ENCODE measurements around the gene NOL3.

The NOL3 gene

DNA sequence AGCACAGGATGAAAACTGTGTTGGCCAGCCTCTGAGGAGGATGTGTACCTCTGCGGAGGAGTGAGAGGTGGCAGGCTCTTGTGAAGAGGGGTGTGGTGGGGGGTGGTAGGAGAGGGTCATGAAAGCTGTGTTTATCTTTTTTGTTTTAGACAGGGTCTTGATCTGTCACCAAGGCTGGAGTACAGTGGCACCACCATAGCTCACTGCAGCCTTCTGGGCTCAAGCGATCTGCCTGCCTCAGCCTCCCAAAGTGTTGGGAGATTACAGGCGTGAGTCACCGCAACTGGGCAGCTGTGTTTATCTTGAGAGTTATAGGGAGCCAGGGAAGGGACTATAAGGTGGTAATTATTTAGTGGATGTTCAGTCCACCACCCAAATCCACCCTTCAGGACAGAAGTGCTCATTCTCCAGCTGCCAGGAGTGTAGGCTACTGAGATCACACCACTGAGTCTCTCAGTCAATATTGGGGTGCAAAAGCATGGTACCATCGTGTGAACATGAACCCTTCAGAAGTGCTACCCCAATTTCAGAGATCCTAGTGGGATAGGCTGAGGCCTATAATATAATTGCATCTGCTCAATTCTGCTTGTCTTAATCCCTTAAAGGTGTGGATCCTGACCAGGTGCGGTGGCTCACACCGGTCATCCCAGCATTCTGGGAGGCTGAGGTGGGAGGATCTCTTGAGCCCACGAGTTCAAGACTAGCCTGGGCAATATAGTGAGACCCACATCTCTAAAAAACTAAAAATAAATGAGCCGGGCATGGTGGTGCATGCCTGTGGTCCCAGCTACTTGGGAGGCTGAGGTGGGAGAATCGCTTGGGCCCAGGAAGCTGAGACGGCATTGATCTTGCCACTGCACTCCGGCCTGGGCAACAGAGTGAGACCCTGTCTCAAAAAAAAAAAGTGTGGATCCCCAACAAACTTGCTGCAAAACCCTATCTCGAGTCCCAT, 20.4 kb downstream of the NOL3 start:
- DNase-seq: no peak

DNA sequence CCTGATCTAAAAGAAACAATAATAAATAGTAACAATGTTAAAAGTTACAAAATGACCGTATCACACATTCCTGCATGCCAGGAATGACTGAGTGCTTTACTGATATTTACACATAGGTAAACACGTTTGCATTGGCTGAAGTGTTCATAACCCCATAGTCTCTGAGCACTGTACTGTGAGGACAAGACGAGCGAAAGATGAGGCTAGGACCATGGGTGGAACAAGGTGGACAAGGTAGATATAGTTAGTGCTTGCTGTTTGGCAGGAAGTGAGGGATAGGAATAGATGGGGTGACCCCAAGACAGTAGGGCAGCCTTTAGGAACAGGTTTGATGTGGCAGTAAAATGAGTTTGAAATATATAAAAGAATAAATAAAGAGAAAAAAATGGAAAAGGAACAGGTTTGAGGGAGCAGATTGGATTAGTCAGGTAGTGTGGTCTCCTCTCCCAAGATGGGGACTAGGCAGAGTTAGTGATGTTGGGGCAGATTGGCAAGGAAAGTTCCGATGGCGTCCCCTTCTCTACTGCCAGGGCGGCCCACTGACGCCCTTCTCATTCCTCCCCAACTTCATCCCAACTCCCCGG, 21.2 kb downstream of the NOL3 start:
- DNase-seq: no peak

DNA sequence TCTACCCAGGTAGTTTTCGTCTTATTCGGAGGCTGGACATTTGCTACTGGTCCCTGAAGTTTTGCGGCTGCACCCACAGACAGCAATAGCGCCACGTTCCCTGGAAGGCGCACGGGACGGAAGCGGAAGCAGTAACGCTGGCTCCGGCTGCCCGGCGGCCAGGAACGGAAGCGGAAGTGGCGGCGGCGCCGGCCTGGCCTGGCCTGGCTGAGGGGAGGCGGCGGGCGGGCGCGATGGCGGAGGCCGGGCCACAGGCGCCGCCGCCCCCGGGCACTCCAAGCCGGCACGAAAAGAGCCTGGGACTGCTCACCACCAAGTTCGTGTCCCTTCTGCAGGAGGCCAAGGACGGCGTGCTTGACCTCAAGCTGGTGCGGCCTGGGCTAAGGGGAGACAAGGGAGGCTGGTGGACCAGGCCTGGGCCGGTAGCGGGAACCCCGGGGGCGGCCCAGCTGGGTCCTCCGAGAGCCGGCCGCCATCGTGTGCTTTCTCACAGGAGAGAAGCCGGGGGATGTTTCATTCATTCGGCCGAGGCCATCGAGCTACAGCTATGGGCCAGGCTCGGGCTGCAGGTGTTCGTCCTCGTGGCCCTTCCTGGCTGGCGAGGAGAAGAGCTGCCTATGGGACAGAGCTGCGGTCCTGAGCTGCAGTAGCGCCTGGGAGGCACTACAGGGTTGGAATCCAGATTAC, 21.8 kb downstream of the NOL3 start, which contains the start of gene E2F4:
TSS of gene E2F4 (plus strand) at position 161 of the 687 bp plus-strand sequence. CDS start at position 234, 73 bp downstream.
- peak; percentile 88 for DNase-seq

DNA sequence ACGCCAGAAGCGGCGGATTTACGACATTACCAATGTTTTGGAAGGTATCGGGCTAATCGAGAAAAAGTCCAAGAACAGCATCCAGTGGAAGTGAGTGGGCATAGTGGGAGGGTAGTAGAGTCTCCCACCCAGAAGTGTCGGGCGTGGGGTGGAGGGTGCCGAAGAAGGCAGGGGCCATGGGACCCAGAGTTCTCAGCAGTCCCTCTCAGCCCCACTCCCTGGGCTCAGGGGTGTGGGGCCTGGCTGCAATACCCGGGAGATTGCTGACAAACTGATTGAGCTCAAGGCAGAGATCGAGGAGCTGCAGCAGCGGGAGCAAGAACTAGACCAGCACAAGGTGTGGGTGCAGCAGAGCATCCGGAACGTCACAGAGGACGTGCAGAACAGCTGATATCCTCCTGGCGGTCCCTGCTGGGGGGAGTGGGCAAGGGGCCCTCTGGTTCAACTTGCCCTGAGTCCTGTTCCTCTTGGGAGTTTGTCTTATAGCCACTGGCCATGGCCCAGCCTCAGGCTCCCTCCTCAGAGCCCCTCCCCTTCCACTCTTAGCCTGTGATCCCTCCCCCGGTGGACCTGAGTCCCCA, 22.5 kb downstream of the NOL3 start:
- DNase-seq: no peak

DNA sequence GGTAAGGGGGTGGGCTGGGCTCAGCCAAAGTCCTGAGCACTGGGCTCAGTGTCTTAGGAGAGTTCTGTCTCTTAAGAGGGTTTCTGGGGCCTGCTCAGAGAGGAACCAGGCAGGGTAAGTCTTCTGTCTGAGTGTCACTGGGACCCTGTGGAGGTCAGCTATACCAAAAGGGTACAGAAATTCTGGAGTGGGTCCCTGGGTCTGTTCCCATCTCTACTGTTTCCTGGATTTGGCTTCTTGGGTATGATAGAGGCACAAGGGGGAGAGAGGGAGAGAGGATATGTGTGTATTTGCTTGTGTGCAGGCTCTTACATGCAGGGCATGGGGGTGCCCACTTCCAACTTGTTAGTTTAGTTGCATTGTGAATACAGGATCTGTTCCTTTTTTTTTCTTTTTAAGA, 23.2 kb downstream of the NOL3 start:
- DNase-seq: no peak

DNA sequence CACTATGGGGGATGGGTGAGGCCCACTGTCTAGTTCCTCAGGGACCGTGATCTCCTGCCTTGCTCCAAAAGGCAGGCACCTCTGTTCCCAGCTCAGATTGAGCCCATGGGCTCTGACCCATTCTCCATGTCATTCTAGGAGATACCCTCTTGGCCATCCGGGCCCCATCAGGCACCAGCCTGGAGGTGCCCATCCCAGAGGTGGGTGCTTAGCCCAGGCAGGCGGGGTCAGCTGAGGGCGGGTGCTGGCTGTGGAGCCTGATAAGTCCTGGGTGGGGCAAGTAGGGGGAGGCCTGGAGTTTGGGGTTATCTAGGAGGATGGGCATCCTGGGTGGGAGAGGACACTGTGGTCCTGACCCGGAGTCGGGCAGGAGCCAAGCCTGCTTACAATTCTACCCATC, 23.9 kb downstream of the NOL3 start:
- no peak for DNase-seq

DNA sequence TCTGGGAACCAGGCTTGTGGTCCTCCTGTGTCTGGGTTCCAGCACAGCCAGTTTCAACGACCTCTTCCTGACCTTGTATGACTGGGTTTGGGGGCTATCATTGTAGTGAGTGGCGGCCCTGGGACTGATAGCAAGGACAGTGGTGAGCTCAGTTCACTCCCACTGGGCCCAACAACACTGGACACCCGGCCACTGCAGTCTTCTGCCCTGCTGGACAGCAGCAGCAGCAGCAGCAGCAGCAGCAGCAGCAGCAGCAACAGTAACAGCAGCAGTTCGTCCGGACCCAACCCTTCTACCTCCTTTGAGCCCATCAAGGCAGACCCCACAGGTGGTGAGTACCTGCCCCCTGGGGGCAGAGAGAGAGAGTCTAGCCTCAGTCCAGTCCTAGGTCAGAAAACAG, 25.3 kb downstream of the NOL3 start:
- DNase-seq: no peak

DNA sequence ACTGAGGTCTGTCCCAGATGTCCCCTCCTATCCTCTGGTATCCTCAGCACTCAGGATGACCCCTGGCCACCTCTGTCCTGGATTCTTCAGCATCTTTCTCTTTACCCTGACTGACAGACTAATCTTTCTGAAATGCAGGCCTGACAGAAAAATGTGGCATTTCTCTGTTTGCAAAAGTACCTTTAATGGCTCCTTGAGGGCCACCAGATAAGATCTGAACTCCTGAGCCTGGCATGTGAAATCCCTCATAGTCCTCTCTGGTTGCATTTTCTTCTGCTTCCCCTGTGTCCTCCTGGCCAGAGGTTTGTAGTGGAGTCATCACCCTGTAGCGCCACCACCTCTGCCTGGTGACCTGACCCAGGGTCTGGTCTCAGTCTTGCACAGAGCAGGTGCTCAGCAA, 26.5 kb downstream of the NOL3 start:
- no peak for DNase-seq

DNA sequence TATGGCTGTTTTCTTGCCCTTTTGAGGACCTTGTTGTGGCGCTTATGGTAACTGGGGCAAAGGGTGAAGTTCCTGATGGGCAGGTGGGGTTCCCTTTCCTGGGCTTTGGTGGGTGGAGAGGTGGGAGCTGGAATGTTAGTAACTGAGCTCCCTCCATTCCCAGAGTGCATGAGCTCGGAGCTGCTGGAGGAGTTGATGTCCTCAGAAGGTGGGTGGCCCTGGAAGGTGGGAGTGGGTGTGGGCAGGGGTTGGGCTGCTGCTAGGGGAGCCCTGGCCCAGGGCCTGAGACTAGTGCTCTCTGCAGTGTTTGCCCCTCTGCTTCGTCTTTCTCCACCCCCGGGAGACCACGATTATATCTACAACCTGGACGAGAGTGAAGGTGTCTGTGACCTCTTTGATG, 27.4 kb downstream of the NOL3 start:
- no peak for DNase-seq

DNA sequence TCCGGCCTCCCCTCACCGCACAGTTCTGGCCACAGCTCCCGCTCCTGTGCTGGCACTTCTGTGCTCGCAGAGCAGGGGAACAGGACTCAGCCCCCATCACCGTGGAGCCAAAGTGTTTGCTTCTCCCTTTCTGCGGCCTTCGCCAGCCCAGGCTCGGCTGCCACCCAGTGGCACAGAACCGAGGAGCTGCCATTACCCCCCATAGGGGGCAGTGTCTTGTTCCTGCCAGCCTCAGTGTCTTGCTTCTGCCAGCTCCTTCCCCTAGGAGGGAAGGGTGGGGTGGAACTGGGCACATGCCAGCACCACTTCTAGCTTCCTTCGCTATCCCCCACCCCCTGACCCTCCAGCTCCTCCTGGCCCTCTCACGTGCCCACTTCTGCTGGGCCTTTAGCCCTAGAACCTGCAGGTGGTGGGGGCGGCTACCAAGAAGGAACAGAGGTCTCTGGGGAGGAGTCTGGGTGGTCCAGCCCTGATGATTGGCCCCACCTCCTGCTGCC, 27.9 kb downstream of the NOL3 start:
- no peak for DNase-seq

DNA sequence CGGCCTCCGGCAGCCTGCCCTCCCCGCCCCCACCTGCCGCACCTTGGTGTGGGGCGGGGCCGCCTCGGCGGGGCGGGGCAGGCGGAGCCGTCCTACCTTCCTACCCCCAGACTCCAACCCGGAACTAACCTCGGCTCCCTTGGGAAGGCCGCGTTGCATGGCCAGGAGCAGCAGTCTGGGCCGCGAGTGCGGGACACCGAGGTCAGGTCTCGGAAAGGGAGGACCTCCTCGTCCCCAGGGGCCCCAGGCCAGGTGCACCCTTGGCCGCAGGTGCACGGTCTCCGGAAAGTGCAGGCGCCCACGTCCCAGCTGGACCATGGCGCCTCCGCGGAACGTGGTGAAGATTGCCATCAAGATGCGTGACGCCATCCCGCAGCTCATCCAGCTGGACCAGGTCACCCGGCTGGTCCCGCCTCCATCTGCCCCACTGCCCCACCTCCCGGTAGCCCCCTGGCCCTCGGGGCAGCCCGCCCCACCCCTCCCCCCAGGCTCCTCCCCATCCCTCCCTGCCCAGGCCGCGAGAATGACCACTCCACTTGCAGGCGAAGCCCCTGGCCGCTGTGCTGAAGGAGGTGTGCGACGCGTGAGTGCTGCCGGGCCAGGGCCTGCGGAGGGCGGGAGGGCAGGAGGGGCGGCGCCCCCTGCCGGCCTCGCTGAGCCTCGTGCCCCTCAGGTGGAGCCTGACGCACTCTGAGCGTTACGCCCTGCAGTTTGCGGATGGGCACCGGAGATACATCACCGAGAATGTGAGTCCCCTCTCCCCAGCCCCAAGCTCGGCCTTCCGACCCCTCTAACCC, 28.9 kb downstream of the NOL3 start, which contains the start of gene ELMO3:
TSS of gene ELMO3 (plus strand) at position 121 of the 797 bp plus-strand sequence. CDS start at position 317, 196 bp downstream.
- DNase-seq: no peak

DNA sequence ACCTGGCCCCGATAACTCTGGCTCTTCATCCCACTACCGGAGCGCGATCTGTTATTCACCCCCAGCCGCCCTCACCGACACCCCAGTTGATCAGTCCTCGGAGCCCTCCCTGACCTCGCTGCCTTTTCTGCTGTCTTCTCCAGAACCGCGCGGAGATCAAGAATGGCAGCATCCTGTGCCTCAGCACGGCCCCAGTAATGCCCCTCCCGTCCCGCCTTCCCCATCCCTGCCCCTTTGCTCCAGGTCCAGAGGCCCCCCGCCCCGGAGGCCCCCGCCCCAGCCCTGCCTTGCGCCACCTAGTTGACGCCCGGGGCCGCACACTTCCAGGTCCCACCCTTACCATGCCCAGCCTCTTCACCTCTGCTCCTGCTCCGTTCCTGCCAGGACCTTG, 29.5 kb downstream of the NOL3 start:
- DNase-seq: no peak

DNA sequence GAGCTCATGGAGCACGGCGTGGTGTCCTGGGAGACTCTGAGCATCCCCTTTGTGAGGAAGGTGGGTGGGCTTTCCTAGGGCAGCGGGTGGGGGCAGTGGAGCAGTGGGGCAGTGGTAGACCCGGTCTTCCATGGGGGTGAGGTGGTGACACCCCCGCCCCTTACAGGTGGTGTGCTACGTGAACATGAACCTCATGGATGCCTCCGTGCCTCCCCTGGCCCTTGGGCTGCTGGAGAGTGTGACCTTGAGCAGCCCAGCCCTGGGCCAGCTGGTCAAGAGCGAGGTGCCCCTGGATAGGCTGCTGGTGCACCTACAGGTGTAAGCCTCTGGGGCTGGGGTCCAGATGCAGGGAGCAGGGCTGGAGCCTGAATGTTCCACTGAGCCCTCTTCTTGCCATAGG, 30.2 kb downstream of the NOL3 start:
- no peak for DNase-seq

DNA sequence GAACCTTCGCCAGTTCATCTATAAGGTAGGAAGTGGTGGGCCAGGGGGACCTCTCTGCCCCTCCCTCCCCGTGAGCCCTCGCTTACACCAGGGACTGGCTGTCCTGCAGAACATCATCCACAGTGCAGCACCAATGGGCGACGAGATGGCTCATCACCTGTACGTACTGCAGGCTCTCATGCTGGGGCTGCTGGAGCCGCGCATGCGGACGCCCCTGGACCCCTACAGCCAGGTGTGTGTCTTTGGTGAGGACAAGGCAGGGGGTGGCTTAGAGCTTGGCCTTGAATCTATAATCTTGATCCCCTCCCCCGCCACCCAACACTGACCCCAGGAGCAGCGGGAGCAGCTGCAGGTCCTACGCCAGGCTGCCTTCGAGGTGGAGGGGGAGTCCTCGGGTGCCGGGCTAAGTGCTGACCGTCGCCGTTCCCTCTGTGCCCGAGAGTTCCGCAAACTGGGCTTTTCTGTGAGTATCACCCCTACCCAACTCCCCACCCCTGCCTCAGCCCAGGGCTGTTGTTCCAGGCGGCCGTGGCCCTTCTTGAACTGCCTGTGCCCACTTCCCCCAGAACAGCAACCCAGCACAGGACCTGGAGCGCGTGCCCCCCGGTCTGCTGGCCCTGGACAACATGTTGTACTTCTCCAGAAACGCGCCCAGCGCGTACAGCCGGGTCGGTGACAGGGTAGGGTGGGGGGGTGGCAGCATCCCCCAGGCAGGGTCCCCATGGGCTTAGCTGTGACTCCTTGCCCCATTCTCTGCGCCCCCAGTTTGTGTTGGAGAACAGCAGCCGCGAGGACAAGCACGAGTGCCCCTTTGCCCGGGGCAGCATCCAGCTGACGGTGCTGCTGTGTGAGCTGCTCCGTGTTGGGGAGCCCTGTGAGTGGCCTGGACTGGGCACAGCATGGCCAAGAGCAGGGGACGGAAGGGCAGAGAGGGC, 31.3 kb downstream of the NOL3 start:
- DNase-seq: no peak

DNA sequence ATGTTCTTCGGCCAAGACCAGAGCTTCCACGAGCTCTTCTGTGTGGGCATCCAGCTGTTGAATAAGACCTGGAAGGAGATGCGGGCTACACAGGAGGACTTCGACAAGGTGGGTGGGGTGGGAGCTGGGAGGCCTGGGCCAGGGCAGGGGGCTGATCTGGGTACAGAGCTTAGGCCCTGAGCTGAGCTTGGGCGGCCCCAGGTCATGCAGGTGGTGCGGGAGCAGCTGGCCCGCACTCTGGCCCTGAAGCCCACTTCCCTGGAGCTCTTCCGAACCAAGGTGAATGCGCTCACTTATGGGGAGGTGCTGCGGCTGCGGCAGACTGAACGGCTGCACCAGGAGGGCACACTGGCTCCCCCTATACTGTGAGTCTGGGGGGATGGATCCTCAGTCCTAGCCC, 32.1 kb downstream of the NOL3 start:
- DNase-seq: no peak

DNA sequence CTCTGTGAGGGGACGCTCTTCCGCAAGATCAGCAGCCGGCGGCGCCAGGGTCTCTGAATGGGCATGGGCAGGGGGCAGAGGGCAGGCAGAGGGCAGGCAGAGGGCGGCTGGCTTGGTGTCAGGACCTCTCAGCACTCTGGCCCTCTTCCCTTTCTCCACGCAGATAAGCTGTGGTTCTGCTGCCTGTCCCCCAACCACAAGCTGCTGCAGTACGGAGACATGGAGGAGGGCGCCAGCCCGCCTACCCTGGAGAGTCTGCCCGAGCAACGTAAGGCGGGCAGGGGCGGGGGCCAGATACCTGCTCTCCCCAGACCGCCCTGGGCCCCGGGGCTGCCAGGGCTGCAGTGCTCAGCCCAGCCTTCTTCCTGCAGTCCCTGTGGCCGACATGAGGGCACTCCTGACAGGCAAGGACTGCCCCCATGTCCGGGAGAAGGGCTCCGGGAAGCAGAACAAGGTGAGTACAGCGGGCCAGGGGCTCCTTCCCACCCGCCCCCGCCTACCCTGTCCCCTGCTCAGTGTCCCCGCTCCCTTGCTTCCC, 32.7 kb downstream of the NOL3 start:
- no peak for DNase-seq

DNA sequence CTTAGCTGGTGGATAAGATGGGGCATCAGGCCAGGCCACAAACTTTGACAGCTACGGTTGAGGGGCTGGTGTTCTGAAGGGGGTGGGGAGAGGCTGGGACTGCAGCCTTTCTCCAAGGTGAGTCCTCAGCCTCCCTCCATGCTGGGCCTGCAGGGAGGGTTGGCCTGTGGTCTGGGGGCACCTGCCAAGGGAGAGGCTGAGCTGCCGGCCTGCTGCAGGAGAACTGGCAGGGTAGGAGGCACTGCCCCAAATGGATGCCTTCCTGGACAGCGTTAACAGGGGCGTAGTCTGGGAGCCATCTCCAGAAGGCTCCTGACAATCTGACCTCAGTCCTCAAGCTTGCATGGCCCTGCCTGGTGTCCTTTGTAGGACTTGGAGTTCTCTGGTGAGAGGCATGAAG, 33.7 kb downstream of the NOL3 start:
- no peak for DNase-seq

DNA sequence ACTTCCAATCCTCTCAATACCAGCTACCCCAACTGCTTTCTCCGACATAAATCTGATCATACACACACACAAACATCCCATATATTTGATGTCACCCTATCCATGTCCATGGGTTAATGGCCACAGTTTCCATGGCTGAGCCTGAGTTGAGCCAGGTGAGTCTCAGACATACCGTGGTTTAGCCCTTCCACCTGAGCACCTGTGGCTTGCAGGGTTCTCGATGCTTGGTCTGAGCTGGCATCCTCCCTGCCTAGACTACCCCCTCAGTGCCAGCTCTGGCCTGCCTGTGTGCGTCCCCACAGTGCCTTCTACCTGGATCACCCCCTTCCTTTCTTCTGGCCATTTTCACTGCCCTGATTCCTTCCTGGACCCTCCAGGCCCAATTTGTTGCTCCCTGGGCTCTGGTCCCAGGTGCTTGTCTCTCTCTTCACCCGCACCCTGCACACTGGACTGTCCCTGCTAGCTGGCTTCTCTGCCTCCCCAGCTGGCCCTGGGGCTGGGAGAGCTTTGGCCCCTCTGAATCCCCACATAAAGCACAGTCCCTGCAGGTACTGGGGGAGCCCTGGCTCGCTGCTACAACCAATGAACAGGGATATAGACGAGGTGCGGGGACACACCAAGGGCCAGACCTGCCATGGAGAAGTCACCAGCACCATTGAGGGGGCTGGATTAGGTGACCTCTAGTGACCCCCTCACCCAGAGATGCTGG, 35.9 kb downstream of the NOL3 start:
- no peak for DNase-seq

DNA sequence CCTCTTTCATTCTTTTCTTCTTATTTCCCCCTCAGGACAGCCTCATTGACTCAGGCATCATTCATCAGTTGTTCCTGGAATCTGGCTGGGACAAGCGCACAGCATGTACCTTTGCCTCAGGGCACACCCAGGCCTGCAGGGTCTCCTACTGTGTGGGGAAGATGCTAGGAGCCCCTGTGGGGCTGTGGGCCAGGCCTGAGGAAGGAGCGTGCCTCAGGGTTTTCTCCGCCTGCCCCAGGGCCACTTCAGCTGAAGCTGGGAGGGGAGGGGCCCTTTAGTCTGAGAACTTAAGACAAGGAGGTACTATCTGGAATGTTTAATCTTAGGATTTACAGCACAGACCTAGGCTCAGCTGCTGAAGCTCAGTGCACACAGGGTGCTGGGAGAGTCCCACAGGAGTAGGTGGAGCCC, 36.5 kb downstream of the NOL3 start:
- no peak for DNase-seq

Data from CD4-positive, alpha-beta T cell treated with Interleukin-17A for 4 hours (primary cell).